GM18907 (cell line): ENCODE measurements around the gene MT1X.

Source experiments
- ATAC-seq: cut with Tn5 transposase; IDR thresholded peaks from one replicate; pipeline ENCODE4 v1.9.1; 2021; ENCODE audit warnings: mild to moderate bottlenecking, moderate library complexity; ENCODE audit not compliant: unreplicated experiment

MT1X gene

DNA sequence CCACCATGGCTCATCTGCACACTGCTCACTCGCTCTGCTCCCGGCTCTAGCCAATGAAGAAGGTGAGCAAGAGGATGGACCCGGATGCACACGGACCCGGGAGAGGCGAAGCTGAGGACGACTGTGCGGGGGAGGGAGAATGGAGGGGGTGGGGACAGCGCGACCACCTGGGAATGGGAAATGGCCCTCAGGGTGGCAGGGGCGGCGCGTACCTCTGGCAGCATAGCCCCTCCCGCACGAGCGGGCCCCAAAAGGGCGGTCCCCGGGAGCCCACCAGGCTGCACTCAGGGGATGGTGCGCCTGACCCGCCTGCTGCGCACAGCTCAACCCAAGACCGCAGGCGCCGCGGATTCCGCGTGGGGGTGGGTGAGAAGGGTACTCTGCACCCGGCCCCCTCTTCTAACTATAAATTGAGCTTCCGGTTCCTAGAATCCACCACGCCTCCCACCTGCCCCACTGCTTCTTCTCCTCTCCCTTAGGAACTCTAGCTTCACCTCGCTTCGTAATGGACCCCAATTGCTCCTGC lies 6.5 kb upstream of the MT1X start:
- ATAC-seq: no peak

DNA sequence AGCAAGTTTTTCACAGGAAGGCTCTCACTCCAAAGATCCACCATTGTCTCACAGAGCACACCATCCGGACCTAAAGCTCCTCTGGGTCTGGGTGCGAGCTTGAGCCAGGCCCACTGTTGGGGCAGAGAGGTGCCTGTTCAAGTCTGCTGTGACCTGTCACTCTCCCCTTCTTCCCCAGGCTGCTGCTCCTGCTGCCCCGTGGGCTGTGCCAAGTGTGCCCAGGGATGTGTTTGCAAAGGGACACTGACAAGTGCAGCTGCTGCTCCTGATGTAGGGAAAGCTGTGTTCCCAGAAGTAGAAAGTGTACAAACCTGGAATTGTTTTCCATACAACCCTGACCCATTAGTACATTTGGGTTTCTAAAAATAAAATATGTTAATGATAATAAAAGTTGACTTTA lies 4.8 kb upstream of the MT1X start:
- no peak for ATAC-seq

DNA sequence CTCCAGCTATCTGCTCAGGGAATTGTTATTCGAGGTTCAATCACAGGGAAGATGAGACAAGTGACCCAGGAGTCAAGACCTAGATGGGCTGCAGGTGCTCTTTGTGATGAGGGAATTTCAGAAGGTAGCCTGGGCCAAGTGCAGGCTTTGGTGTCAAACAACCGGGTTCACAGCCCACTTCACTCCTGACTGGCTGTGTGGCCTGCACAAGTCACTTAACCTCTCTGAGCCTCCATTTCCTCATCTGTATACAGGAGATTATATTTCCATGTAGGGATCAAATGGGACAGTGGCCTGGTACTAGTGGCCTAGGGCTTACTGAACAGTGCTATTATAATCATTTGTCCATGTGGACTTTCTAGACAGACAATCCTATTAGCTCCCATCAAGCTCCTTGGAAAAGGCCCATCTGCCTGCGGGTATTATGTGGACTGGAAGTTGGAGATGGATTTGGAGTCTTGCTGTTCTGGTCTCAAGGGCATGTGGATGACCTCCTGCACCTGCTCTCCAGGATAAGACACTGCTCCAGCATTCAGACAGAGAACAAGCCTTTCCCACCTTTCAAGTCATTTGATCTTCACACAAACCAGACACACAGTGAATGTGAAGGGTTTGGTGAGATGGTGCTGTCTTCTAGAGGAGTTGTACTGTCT lies 3.1 kb upstream of the MT1X start:
- ATAC-seq: no peak

DNA sequence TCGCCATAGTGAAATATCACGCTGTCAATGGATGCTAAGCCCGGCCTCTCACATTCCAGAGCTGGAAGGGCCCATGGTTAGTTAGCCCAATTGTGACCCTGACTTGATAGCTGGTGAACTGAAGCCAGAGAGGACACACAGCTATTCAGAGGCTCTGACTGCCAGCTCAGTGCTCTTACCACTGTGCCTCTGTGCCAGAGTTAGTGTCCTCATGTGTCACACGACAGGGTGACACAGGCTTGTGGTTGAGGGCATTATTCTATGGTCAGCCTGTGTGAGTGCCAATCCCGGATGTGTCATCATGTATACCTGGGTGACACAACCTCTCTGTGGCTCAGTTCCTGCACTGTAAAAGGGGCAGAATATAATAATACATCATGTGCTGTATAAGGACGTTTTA lies 2.5 kb upstream of the MT1X start:
- ATAC-seq: no peak

DNA sequence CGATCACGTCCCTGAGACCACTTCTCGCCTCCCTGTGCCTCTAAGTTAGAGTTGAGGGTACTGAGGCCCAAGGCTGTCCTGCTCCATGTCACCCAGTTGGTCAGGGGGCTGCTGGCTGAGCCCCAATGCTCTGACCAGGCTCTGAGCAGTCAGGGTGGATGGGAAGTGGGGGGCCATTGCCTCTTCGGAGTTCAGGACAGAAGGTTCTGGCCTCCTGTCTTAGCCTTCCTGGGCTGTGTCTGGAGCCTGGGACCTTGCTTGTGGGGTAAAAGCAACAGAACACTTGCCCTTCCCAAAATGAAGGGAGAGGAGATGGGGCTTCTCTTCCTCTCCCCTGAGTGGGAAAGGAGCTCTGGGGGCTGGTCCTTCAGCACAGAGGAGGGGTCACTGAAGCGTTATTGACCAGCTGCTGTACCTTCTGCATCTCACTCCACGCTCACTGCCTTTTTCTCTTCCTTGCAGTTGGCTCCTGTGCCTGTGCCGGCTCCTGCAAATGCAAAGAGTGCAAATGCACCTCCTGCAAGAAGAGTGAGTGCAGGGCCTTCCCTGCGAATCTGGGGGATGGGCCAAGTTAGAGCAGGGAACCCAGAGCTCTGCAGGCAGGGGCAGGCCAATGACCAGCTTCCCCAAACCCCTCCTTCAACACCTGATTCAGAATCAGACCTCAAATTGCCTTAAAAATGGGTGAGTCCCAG lies 580 bp downstream of the MT1X start:
- ATAC-seq: peak; percentile 7

DNA sequence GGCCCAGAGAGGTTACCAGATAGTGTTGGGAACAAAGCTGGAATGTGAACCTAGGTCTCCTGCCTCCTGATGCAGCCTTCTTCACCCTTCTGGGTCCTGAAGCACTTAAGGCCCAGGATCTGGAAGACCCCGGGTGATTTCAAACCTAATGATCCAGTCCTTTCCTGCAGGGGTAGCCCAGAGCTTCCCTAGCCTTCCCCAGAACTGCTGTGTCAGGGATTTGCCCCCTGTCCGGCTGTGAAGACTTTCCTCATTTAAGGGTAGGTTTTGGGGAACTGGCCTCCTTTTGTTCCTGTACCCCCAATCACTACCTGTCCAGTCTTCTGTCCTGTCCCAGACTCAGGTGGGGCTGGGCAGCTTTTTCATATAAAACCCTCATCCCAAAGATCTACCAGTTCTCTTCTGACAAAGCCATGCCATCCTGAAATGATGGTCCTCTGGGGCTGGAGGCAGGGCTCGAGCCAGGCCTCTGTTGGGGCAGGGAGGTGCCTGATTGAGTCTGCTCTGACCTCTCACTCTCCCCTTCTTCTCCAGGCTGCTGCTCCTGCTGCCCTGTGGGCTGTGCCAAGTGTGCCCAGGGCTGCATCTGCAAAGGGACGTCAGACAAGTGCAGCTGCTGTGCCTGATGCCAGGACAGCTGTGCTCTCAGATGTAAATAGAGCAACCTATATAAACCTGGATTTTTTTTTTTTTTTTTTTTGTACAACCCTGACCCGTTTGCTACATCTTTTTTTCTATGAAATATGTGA lies 1.3 kb downstream of the MT1X start:
- ATAC-seq: no peak

DNA sequence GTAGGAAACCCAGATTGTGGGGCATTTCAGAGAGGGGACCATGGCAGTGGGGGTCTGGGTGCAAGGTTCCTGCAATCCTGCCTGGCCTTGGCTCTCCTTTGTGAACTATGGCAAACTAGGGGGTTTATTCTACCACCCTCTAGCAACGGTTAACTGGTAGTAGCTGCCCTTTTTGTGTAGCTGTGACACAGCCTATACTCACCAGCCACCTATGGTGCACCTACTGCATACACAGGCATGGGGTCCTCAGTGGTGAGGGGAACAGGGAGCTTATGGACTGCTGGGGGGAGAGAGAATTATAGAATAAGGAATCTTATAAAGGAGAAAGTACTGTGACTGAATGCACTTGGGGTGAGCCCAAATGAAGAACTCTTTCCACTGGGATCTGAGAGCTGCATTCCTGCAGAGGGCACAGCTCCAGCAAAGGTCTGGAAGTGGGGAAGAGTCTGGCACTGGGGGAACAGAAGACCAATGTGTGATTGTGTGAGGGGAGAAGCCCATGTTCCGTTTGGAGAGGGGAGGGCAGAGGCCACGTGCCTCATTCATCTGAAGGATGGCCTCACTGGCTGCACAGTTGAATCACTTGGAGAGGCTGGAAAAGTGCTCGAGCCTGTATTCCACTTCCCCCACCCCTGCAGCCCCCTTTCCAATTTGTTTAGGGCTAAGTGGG lies 2.1 kb downstream of the MT1X start:
- ATAC-seq: no peak

DNA sequence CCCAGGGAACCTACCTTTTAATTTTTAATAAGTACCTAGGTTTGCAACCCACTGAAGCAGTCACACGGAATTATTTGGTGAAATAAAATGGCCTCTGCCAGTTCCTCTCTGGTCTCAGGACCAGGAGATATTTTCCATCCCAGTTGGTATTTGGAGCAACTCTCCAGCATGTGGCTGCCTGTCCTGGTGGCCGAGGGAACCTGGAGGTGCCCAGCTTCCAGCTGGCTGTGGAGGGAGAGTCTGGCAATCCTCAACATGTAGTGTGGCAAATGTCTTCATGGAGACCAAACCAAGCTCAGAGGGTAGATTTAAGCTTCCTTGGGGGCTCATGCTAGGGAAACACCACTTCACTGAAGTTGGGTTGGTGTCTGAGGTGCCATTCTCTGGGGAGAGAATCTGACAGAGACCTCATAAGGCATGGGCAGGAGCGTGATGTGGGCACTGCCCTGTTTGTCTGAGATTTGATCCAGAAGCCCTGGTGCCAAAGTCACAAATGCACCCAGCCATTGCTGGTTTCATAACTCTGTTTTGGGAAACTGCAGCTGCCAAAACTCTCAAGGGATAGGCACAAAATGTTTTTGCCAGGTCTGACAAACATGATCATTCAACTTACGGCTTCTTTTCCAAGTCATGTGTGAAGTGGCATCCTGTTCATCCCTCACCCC lies 2.8 kb downstream of the MT1X start:
- no peak for ATAC-seq

DNA sequence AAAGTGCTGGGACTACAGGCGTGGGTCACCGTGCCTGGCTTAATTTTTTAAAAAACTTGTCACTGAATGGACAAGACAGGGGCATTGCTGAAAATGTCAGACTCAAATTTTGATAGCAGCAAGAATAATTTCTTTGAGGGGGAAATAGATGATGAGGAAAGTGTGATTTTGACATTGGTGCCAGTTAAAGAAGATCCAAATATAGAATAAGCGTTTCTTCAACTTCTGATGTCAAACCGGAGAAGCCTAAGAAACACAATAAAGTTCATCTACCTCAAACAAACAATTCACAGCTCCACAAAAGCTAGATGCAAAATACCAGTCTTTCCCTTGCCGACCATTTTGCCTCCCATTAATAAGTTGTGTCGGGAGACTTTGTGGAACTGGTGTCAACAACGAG lies 4.5 kb downstream of the MT1X start:
- no peak for ATAC-seq

DNA sequence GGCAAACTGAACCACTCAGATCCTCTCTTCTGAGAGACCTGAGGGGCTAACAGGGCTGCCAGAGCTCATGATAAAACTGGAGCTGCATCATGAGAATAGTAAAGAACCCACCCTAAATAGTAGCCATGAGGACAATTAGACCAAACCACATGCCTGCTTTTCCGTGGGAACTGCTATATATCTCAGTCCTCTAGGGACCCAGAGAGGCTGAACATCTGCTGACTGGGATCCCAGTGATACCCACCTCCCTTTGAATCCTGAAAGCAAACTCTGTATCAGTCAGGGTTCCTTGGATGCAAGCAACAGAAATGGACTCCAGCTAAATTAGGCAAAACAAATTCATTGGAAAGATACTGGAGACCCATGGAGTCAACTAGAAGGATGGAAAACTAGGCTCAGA lies 6.5 kb downstream of the MT1X start:
- no peak for ATAC-seq

DNA sequence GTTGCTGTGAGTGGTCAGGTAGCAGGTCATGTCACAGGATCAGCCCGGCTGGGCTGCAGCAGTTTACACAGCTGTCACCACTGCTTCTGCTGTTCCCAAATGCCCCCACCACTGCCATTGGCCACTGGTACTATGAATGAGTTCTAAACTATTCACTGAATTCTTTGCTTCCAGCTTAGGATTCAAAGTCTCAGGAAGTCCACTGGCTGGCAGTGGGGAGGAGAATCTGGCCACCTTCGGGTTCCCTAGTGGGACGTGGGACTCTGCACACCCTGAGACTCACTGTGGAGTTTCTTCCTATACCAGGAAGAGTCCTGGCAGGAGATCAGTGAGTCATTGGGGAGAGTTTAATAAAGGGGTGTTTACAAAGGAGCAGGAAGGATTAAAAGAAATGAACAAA lies 6.9 kb downstream of the MT1X start:
- no peak for ATAC-seq

DNA sequence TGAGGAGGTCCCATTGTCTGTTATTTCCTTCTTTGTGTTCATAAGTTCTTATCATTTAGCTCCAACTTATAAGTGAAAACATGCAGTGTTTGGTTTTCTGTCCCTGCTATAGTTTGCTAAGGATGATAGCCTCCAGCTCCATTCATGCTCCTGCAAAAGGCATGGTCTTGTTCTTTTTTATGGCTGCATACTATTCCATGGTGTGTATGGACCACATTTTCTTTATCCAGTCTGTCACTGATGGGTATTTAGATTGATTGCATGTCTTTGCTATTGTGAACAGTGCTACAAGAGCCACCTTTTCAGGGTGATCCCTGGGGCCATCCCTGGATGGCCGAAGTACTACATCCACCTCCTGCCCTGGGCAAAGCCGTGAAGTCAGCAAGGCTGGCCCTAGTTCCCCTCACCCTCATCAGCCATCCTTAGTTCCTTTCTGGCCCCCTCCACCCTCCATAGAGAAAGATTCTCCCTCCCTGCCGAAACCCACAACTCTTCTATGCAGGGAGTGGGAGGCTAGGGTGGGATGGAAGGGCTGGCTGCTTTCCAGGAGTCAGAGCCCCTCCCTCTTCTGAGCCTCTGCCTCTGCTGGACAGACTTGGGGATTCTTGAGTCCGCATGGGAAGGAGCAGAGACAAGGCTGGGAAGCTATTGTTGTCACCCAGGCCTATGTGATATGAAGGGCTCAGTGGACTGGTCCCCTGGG lies 8.3 kb downstream of the MT1X start:
- ATAC-seq: no peak

DNA sequence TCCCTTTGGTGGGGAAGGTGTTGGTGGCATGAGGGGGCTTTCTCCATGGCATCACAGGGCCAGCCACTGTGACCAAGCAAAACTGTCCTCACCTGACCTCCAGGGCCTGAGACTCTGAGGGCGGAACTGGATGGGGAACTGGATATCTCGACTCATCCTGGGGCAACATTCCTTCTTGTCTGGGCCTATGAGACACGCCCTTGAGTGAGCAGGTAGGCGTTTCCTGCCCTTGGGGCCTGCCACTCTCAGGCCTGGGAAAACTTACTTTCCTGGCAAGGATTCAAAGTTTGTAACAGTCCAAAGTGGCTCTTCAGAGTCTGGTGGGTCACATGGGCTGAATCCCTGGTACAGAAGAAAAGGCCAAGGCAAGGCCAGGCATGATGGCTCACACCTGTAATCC lies 9.6 kb downstream of the MT1X start:
- no peak for ATAC-seq

DNA sequence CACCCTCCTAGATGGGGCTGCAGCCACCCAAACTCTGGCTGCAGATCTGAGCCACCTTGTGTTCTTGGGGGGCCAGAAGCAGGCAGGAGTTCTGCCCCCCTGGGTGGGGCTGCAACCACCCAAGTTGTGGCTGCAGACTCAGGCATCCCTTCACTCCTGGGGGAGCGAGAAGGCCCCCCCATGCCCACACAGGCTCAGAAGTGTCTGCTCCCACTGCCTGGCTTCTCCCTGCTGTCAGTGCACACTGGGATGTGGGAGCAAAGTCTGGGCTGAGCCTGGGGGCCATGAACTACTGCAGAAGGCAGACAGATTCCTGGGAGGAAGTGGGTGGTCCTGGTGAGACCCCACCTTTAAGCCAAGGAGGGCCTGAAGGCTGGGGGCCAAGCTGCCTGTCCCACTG lies 13.0 kb downstream of the MT1X start:
- no peak for ATAC-seq

DNA sequence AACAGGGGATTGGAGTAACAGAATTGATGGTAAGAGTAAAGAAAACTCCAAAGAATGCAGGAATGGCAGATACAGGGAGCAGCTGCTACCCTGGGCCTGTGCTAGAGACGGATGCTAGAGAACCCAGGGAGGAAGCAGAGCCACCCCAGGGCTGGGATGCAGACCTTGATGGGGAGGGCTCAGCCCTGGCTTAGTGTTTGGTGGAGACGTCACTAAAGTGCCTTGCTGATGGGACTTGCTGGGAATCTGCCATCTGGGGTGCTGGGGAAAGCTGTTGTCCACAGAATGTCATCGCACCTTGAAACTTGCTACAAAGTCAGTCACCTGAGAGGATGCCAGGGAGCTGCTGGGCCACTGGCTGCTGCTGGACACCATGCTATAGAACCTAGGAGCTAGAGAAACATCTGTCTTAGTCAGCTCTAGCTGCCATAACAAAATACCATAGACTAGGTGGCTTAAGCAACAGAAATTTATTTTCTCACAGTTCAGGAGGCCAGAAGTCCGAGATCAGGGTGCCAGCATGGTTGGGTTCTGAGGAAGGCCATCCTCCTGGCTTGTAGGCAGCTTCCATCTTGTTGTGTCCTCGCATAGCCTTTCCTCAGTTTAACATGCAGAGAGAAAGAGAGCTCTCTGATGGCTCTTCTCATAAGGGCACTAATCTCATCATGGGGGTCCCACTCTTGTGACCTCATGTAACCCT lies 15.3 kb downstream of the MT1X start:
- ATAC-seq: no peak

DNA sequence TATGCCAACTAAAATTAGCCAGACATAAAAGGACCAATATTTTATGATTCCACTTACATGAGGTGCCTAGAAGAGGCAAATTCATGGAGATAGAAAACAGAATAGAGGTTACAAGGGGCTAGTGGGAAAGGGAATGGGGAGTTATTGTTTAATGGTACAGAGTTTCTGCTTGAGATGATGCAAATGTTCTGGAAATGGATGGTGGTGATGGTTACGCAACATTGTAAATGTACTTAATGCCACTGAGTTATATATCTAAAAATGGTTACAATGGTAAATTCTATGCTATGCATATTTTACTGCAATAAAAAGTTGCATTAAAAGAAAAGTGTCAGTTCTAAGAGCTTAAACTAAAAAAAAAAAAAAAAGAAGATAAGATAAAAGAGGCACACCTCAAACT lies 17.9 kb downstream of the MT1X start:
- ATAC-seq: no peak

DNA sequence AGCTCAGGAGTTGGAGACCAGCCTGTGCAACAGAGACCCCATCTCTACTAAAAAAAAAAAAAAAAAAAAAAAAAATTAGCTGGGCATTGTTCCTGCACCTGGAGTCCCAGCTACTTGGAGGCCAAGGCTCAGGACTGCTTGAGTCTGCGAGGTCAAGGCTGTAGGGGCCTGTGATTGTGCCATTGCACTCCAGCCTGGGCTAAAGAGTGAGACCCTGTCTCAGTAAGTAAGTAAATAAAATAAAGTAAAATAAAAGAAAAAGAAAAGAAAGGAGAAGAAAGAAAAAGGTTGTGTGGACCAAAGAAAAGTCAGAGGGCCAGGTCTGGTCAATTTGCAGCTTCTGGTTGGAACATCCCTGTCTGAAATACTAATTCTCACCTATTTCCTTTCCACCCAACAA lies 18.4 kb downstream of the MT1X start:
- no peak for ATAC-seq

DNA sequence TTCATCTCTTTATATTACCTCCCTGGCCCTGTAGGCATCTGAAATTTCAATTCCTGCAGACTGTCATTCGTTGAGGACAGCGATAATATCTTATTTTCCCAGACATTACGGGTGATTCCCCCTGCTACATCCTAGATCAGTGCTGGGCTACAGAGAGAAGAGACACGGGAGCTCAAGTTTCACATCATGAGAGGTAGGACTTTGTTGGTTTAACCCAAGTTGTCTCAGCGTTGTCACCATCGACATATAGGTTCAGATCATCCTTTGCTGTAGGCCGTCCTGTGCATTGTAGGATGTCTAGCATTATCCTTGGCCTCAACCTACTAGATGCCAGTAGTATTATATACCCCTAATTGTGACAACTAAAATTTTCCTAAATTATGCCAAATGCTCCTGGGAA lies 19.3 kb downstream of the MT1X start:
- ATAC-seq: no peak

DNA sequence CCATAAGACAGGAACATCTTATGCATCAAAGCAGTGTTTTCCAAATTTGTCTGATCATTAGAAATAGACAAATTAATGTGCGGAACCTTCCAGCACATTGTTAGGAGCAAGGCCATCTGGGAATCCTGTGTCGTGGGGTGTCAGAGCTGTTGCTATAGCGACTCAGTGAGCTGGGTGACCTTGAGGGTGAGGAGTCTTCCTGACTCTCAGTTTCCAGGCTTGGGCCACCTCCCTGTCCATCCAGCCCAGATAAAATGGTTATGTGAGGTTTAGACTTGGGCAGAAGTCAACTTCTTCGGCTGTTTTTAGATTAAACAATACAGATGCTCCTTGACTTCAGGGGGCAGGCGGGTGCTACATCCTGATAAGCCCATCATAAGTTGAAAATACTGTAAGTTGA lies 20.6 kb downstream of the MT1X start:
- no peak for ATAC-seq
